ENCODE results near the gene ANK2.

- TF ChIP-seq CTCF (IDR thresholded peaks at IDR 0.05; ENCODE audit: borderline replicate concordance, extremely low read depth, low read length, poor library complexity, severe bottlenecking) (no peak), EZH2 (IDR thresholded peaks at IDR 0.05; ENCODE audit: borderline replicate concordance, low read depth, low read length, severe bottlenecking) (no peak)
Measured at GRCh38 chr4:113086172-113086695, 36.8 kb downstream of the ANK2 start.
